GOT3 (cell line): Measurements from ENCODE around the gene SLC22A15.
"Not testable (repeated sequence)": the region's sequence is repeated elsewhere in the genome, so short reads cannot be mapped to it uniquely, and the experiment has no call there.

Experiments
- DNase-seq: peaks from one replicate; lab custom pipeline; 2025; ENCODE audit warnings: mixed read lengths; lab: John Stamatoyannopoulos, UW

Gene SLC22A15

DNA sequence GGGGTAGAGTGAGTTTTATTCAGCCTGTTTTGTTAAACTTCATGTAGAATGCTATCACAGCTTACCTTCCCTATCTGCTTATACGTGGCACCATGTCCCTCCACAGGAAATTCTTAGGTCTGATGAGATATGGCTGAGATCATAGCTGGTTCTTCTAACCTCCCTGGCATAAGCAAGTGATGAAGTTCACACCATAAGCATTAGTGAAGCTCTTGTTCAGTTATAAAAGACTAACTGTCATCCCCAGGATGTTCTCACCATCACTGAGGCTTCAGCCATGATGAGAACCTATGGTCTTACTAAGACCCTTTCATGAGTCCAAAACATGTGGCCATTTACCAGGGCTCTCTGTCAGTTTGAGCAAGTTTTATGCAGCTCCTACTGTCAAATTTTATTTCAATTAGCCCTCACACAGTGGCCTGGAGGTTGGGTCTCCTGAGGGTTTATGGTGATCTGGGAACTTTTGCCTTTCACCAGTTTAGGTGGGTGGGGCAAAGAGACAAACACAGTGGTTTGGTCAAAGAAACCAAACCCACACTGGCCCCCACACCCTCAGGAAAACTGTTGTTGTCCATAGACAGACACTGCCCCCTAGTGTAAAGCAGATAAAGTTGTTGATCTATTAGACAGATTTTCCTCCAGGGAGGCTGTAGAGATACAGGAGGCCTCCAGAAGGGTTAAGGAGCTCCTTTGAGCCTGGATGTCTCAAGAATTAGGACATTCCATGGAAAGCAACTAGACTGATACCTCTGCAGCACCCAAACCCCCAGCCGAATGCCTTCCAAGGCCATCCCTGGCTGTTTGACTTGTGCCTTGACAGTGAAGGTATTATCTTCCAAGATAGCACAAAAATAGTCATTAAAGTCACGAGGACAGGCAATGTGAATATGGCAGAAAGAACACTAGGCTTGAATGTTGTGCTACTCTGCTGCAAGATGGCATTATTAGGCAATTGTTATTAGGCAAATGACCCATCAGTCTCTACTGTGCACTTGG is 5.0 kb downstream of the SLC22A15 start:
- no peak for DNase-seq

DNA sequence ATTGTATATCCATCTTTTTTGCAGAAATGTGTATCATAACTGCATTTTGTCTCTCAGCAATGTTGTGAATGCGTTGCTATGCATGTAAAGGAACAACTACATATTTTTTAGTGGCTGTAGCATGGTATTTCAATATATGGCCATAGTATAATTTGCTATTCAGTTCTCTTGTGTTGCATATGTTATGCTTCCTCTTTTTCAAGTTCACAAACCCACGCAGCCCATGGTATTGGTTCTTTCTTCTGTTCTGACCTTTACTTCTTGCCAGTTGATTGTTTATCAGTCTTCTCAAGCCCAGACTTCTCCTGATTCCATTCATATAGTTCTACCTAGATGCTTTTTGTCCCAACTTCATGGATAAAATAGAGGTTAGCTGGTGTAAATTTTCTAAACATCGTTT is 6.1 kb downstream of the SLC22A15 start:
- DNase-seq, result no peak

DNA sequence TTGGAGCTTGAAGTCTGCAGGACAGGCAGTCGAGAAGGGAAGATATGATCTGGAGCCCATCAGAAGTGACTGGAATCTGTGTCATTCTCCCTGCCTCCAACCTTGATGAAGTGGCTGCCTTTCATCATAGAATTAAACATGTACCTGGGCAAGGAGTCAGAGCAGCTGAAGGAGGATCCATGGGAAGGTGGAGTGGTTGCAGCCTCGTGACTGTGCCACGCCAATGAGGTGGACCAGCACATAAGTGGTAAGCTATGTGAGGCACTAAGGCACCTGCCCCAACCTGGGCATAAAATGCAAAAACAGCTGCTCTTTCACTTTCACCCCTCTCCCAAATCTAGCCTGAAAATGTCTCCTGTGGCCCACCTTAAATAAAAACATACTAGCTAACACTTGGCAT is 7.3 kb downstream of the SLC22A15 start:
- no peak for DNase-seq

DNA sequence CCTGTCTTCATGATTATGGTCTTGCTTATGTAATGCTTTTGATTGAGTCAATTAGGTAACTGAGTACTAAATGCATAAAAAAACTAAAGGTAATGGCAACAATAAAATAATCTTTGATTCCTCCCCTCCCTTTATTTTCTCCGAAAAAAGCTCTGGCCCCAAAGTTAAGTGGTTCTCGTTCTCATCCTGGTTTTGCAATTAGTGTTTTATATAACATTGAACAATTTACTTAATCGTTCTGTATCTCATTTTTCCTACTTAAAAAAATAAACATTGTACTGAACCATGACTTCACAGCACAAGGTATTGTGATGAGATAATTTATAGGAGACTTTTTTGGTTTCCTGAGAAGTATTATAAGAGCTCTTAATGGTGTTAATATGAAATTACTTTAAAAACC is 11.3 kb downstream of the SLC22A15 start:
- DNase-seq, result no peak

DNA sequence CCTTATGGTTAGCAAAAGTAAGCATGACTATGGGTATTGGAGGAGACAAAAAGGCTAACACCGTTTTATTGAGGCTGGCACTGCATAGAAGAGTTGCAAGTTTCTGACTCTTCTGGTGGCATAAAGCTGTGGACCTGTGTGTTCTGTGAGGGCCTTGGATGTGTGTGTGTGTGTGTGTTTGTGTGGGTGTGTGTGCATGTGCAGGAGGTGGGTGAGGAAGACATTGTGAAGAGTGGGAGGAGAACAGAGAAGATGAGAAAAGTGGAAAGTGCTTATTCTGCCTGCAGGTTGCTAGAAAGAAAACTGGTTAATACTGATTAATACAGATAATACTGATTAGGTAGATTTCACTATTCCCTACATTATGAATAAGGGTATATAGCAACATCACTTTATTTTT is 12.6 kb downstream of the SLC22A15 start:
- DNase-seq, result no peak

DNA sequence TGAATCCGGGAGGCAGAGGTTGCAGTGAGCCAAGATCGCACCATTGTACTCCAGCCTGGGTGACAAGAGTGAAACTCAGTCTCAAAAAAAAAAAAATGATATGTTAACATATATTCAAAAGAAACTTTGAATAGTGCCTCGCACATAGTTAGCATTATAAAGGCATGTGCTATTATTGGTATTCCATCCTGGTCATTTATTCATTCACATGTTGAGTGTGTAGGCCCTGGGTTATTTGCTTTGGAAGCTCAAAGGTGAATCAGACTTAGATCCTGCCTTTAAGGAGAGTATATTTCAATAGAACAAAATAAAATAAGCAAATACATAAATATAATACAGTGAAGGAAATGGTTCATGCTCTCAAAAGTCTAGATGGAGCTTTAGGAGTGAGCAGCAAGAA is 13.4 kb downstream of the SLC22A15 start:
- DNase-seq, result no peak

DNA sequence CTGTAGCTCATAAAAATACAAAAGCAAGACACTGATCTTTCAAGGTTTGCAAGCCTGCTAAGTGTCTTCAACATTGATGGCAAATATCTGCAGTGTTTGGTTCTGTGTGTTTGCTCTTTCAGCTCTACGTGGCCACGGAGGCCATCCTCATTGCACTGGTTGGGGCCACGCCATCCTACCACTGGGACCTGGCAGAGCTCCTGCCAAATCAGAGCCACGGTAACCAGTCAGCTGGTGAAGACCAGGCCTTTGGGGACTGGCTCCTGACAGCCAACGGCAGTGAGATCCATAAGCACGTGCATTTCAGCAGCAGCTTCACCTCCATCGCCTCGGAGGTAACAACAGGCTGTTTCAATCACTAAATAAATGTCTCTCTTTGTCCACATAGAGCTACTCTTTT is 15.6 kb downstream of the SLC22A15 start:
- no peak for DNase-seq

DNA sequence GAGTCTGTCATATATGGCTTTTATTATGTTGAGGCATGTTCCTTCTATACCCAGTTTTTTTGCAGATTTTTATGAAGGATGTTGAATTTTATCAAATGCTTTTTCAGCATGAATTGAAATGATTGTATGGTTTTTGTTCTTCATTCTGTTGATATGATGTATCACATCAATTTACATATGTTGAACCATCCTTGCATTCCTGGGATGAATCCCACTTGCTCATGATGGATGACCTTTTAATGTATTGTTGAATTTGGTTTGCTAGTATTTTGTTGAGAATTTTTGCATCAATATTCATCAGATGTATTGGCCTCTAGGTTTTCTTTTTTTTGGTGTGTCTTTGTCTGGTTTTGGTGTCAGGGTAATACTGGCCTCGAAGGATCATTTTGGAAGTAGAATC is 21.6 kb downstream of the SLC22A15 start:
- not testable (repeated sequence) for DNase-seq

DNA sequence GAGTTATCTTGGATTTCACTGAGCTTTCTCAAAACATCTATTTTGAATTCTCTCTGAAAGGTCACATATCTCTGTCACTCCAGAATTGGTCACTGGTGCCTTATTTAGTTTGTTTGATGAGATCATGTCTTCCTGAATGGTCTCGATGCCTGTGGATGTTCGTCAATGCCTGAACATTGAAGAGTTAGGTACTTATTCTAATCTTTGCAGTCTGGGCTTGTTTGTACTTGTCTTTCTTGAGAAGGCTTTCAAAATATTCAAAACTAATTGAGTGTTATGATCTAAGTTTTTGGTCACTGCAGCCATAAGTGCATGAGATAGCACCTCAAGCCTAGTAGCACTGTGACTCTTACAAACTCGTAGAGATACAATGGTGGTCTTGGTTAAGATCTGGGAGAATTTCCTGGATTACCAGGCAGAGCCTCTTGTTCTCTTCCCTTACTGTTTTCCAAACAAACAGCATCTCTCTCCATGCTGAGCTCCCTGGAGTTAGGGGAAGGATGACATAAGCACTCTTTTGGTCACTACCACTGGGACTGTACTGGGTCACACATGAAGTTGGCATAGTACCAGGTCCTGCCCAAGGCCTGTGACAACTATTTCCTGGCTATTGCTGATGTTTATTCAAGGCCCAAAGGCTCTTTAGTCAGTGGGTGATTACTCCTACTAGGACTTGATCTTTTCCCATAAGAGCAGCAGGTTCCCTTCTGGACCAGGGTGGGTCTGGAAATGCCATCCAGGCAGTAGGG is 25.6 kb downstream of the SLC22A15 start:
- DNase-seq, result no peak

DNA sequence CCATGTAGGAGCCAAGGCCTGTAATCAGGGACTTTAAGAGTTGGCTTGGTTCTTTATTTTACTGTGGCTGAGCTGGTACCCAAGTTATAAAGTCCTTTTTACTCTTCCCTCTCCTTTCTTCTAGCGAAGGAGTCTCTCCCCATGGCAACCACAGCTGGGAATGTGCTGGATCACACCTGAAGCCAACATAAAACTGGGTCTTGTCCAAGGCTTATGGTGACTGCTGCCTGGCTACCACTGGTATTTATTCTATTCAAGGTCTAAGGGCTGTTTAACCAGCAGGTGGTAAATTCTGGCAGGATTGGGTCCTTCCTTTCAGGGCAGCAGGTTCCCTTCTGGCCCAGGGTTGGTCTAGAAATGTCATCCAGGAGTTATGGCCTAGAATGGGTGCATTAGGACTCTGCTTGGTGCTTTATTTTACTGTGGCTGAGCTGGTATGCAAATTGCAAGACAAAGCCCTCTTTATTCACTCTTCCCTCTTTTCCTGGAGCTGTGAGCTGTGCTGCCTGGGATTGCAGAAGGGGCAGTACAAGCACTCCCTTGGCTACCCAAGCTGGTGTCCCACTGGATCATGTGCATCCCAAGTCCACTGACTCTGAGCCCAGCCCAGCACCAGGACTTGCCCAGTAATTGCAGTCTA is 26.6 kb downstream of the SLC22A15 start:
- DNase-seq, result no peak

DNA sequence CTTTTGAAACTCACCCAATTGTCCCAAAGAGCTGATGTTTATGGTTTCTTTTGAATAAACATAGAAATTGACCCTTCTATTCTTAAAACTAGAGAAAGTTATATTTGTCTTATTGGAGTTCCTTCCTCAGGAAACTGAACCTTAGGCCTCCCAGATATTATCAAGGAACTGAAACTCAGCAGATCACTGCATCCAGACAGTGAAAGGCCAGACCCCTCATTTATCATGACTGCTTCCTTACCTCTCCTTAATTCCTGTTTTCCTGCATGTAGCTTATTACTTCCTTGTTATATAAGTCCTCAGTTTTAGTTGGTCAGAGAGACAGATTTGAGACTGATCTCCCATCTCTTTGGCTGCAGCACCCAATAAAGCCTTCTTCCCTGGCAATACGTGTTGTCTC is 27.5 kb downstream of the SLC22A15 start:
- DNase-seq, result no peak

DNA sequence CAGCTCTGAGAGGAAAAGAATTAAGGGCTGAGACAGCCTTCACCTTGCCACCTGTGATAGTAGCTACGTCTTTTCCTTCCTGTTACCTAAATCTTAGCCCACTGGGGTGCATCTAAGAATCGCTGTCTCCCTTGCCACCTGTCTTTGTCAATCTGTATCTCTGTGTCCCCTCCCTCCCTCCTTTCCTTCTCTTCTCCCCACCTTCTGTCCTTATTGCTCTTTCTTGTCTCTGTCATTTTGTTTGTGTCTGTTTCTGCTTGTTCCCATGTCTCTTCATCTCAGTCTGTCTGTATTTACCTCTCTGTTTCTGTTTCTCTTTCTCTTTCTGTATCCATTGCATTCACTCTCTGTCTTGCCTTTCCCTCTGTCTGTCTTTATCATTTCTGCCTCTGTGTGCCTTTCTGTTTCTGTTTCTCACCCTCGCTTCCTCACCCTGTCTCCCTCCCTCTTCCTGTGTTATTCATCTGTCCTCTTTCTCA is 30.2 kb downstream of the SLC22A15 start:
- no peak for DNase-seq

DNA sequence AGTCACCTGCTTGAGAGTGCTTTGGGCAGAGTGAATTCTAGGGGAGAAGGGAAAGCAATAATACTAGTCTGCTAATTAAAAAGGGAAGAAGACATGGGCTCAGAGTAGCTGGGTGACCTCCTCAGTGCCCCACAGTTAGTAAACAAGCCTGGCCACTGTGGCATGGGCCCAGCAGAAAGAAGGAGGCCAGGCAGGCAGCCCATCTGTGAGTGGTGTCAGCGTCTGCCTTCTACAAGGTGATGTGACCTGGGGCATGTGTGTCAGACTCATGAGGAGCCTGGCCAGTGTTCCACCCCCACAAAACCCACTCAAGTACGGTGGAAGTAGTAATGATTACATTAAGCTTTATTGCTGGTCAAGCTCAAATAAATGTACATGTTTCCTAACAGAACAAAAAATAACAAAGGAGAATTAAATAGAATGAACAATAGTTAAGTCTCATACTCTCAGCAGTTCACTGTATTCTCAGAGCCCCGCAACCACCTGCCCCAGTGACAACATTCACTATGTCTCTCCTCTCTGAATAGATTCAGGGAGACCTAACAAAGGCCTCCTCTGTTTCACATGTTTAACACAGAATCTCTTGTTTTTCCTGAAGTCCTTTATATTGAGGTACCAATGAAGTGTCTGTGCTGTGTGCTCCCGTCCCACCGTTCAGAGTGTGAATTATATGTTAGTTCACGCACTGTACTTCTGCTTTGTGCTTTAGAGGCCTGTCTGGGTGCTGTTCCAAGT is 32.5 kb downstream of the SLC22A15 start:
- no peak for DNase-seq

DNA sequence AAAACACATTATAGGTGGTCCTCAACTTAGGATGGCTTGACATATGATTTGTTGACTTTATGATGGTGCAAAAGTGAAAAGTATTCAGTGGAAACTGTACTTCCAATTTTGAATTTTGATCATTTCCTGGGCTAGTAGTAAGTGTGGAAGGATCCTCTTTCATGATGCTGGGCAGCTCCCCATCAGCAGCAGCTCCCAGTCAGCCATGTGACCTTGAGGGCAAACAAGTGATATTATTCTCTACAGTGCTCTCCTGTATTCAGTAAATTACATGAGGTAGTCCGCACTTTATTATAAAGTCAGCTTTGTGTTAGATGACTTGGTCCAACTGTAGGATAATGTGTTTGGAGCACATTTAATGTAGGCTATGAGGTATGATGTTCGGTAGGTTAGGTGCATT is 36.4 kb downstream of the SLC22A15 start:
- no peak for DNase-seq

DNA sequence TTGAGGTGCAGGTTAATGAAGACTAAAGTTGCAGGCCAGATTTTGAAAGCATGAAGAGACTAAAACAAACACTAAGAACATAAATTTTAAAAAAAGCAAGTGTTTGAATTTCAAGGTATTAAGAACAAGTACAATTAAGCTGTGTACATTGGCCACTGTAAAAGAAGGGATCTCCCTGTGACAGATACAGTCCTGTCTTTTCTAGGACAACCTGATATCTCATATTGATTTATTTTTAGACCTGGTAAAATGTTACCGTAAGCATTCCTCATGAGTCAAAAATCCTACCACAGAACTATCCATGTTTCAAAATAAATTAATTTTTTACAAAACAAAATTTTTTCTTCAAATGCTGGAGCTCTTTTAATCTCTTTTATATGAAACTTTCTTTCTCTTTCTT is 39.4 kb downstream of the SLC22A15 start:
- DNase-seq, result no peak

DNA sequence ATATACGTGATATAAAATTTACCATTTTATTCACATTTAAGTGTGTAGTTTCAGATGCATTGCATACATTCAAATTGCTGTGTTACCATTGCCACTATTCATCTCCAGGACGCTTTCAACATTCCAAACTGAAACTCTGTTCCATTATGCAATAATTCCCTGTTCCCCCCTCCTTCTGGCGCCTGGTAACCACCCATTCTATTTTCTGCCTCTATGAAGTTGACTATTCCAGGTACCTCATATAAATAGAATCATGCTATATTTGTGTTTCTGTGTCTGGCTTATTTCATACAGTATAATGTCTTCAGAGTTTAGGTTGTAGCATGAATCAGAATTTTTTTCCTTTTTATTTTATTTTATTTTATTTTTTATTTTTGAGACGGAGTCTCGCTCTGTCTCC is 41.7 kb downstream of the SLC22A15 start:
- DNase-seq, result no peak

DNA sequence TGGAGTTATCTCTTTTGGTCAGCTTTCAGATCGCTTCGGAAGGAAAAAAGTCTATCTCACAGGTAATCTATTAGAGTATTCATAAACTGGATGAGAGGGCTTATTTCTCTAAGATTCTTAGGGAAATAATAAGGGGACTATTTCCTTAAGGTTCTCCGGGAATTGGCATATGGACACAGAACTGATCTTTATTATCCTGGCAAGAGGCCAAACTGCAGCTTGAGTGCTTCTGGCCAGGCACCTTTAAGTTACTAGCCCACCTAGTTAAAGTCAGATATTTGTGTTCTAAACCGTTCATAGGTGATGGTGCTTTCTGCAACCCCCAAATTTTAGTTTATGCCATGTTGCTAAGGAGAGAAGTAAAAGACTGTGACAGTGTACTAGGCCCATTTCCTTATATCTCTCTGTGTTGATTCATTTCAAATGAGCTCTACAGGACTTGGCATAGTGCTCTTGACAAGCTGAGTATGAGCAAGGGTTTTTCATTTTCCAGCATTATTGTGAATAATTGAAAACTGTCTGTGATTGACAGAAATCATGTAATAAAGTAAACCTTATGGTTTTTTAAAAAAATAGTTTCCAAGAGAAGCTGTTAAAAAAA is 43.4 kb downstream of the SLC22A15 start:
- DNase-seq, result no peak

DNA sequence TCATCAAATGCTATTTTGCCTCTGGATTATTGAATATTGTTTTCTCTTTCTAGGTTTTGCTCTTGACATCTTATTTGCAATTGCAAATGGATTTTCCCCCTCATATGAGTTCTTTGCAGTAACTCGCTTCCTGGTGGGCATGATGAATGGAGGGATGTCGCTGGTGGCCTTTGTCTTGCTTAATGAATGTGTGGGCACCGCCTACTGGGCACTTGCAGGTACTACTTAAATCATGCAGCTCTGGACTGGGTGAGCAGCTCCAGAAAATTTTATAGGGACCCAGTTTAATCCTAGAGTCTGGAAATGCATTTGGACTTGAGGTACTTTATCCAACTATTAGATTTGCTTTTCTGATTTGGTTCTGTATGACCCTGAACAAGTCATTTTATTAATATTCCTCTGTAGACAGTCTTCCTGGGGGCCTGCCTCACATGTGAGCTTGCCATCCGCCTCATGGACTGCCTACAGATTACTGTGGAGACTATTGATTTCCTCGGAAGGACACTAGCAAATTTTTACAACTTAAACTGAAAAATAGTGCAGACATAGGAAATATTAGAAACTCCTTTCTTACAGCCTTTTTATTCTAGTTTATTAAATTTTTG is 44.5 kb downstream of the SLC22A15 start:
- DNase-seq, result no peak

DNA sequence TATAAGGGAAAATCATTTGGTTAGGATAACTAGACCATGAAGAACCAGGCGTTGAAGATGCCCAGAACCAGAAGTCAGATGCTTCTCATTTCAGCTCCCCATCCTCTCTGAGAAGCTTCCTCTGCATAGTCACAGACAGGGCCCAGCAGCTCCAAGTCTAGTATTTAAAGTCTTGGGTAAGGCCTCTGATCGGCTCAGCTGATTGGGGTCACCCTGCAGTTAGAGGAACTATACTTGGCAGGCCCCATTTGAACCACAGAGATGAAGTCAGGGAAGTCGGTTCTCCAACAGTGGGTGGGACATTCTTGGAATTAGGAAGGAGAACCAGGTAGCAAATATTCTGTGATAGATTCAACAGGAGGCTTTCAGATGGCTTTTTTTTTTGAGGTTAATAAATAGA is 48.3 kb downstream of the SLC22A15 start:
- DNase-seq, result no peak

DNA sequence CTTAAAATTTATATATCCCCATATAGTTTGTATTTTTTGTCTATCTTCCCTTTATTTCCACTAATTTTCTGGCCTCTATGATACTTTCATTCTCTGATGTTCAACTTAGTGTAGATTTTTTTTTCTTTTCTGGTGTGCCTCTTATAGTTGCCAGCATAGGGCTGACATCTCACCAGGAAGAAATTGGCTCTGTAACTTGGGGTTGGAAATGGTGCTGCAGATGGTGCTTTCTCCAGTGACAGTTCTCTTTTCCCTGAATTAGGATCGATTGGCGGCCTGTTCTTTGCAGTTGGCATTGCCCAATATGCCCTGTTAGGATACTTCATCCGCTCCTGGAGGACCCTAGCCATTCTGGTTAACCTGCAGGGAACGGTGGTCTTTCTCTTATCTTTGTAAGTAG is 50.3 kb downstream of the SLC22A15 start:
- DNase-seq, result no peak

DNA sequence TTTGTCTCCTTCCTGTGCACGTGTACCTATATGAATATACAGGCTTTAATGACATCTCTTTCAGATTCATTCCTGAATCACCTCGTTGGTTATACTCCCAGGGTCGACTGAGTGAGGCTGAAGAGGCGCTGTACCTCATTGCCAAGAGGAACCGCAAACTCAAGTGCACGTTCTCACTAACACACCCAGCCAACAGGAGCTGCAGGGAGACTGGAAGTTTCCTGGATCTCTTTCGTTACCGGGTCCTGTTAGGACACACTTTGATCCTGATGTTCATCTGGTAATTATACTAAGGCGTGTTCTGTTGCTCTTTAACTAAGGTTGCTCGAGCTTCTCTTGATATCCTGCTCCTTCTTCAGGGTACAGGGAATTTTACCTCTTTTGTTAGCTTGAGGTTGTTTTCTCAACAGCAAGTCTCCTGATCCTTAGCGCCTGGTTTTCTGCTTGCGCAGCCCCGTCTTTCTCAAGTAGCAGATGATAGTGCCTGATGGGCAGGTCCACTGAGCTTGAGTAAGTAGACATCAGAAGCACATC is 55.1 kb downstream of the SLC22A15 start:
- DNase-seq, result no peak
